HG03520 (cell line): ENCODE results near the gene ATRIP.
"Not testable (repeated sequence)": the region's sequence is repeated elsewhere in the genome, so short reads cannot be mapped to it uniquely, and the experiment has no call there.

Experiments used
- ATAC-seq: cut with Tn5 transposase; IDR thresholded peaks from one replicate; pipeline ENCODE4 v1.9.1; 2021; ENCODE audit warnings: mild to moderate bottlenecking, moderate library complexity; ENCODE audit not compliant: unreplicated experiment

The ATRIP gene

DNA sequence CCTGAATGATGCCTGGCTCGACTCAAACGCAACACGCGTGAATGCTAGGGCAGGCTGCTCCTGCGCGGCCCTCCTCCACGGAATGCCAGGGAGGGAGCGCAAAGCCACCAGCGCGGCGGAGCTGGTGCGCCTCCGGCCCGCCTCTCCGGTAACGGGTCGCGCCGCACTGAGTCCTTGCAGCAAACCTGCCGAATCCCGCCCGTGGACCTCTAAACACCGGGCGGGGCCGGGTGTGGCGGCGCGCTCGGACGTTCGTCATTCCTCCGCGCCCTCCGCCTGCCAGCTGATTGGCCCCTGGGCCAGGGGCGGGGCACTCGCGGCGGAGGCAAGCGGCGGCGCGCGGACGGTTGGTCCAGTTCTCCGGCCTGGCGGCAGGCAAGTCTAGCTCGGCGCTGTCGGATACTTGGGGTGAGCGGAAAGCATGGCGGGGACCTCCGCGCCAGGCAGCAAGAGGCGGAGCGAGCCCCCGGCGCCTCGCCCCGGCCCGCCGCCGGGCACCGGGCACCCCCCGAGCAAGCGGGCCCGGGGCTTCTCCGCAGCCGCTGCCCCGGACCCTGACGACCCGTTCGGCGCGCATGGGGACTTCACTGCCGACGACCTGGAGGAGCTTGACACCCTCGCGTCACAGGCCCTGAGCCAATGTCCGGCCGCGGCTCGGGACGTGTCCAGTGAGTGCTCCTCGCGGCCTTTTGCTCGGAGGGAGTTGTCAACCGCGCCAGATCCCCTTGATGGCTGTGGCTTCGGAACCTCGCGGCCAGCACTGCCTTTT lies at the start of gene ATRIP:
Gene ATRIP (plus strand): TSS at position 313 of the 769 bp plus-strand sequence. CDS start 109 bp downstream, at position 422.
- ATAC-seq = peak; percentile 90

DNA sequence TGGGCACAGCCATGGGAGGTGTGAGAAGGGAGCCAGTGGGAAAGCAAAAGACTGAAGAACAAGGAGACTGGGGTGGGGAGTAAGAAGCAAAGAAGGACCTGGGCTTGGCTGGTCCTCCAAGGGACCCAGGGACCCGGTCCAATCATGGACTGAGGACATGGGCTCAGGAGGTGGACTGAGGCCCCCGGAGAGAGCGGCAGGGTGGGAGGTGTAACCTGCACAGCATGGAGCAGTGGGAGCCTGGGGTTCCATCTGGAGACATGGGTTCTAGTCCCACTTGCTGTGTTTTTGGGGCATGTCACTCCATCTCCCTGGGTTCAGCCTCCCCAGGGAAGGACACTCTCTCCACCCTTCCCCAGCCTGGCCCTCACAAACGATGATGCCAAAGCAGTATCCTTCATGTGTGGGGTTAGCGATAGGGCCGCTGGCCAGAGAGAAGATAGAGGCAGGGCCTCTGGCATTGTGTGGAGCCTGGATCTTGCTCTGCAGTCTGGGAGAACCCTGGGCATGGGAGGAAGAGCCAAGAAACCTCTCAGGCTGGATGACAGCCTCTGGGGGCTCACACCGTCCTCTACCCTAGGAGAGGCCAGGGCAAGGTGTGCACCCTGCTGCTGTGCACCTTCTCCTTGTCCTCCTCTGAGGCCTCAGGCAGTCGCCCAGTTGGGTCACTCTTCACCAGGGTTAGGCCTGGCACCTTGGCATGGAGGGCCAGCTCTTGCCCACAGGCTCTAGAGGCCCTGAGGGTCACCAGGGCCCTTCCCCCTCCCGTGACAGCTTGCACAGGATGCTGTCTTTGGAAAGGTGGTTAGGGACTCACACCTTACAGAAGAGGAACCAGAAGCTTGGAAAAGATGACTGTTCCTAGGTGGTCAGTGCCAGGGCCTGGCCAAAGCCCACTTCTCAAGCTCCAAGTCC lies 48.5 kb upstream of the ATRIP start:
- ATAC-seq = no peak

DNA sequence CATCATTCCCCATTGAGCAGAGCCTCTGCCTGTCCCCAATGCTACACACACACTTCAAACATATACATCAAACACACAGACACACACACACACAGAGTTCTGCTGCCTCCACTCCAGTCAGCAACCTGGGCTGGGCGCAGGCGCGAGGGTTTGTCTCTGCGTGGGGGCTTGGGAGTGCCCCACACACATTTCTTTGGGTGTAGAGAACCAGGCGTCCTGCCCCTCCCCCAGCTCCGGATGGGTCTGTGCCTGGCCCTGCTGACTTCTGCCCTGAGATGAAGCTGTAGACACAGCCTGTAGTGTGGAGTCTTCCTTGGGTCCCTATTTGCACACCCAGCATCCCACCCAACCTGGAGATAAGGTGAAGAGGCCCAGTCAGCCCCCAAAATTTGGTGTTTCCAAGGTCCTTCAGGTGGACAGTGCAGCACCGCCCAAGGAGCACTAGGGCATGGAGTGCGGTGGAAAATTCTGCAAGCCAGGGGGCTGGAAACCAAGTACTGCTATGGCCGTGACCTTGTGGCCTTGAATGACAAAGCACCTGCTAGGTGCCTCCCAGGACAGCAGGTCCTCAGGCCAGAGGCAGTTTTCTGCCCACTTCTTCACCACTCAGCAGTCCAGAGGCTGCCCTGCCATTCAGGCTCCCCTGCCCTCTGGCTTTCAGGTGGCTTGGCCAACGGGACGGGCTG lies 47.7 kb upstream of the ATRIP start:
- no peak for ATAC-seq

DNA sequence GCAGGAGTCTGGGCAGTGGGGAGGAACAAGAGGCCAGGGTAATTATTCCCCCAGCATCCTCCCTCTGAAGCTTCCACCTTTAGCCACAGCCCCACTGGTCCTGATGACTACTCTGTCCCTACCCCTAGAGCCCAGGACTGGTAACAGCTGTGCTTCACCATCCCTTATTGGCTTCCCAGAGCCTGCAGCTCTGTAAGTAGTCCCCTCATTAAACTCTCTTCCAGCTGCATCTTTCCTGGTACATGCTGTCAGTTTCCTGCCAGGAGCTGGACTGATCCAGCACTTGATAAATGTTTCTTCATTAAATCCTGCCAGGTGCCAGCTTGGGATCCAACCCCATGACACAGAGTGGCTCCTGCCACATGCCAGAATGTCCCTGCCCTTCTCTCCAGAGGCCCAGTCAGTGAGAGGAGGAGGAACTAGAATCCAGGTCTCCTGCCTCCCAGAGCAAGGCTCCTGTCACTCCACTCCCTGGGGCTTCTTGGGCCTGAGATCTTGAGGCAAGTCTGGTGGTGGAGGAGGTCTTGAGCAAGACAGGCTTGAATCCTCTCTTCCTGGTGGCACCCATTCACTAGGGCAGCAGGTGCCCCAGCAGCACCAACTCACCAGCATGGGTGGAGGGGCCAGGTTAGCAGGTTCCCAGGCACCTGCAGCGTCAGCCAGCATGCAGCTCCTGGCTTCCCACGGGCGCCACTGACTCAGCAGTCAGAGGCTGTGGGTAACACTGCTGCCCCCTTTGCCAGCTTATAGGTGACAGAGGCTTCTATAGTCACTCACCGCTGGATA lies 47.0 kb upstream of the ATRIP start:
- no peak for ATAC-seq

DNA sequence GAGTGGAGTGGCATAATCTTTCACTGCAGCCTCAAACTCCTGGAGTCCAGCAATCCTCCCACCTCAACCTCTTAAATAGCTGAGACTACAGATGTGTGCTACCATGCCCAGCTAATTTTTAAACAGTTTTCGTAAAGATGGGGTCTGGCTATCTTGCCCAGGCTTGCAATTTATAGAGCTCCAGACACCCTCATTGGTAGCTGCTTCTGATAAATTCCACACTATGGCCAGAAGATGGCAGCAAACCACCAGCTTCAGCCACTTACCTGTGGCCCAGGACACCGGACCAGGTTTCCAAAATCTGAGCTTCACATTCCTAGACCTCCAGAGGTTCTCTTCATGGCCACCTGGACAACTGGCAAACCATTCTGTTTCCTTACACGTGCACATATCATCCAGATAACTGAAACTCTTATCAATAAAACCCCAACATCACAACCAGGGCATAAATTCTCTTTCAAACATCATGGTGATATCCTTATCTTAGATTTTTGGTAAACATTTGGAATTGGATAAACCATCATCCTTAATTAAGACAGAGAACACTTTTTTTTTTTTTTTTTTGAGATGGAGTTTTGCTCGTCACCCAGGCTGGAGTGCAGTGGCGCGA lies 45.6 kb upstream of the ATRIP start:
- no peak for ATAC-seq

DNA sequence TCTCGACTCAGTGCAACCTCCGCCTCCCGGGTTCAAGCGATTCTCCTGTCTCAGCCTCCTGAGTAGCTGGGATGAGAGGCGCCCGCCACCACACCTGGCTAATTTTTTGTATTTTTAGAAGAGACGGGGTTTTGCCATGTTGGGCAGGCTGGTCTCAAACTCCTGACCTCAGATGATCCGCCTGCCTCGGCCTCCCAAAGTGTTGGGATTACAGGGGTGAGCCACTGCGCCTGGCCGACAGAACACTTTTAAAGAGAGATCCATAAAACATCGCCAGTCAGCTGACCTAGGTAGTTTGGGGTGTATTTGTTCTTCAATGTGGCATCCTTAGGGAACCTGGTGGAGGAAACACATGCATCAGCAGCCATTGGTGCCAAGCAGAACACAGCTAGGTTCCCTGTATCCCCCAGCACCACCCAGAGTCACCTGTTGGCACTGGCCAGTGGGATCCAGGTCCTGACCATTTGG lies 45.1 kb upstream of the ATRIP start:
- ATAC-seq = not testable (repeated sequence)

DNA sequence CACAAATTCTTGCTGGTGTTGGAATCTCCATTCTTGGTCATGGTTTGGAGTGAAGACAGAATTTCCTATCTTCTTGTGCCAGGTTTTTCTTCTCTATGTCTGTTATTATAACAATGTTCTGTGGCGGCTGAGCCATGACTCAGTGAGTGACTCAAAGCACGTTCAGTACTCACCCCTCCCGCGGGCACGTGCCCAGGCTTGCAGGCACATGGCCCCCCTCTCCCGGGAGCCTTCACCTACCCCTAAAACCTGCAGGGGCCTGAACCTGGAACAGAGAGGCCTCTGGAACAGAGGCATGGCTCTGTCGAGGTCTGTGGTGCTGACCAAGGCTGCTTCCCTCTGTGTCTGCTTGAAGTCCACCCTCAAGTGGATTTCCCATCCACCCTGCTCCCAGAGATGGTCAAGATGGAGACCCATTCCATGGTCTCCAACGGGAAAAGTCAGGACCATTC lies 44.2 kb upstream of the ATRIP start:
- ATAC-seq = no peak

DNA sequence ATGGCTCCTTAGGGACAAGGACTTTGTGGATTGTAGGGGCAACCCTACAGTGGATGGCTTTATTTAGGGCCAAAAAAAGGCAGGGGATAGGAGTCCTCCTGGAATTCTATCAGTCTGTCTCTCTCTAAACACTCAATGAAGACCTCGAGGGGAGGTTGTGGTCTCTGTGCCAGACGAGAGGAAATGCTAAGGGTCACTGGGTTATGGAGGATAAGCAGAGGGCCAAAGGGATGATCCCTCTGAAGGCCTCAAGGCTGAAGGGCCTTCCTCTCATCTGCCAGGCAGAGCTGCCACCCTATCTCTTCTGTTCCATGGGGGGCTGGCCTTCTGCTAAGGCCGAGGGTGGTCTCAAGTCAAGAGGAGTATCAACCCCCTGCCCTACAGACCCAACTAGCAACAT lies 43.6 kb upstream of the ATRIP start:
- no peak for ATAC-seq

DNA sequence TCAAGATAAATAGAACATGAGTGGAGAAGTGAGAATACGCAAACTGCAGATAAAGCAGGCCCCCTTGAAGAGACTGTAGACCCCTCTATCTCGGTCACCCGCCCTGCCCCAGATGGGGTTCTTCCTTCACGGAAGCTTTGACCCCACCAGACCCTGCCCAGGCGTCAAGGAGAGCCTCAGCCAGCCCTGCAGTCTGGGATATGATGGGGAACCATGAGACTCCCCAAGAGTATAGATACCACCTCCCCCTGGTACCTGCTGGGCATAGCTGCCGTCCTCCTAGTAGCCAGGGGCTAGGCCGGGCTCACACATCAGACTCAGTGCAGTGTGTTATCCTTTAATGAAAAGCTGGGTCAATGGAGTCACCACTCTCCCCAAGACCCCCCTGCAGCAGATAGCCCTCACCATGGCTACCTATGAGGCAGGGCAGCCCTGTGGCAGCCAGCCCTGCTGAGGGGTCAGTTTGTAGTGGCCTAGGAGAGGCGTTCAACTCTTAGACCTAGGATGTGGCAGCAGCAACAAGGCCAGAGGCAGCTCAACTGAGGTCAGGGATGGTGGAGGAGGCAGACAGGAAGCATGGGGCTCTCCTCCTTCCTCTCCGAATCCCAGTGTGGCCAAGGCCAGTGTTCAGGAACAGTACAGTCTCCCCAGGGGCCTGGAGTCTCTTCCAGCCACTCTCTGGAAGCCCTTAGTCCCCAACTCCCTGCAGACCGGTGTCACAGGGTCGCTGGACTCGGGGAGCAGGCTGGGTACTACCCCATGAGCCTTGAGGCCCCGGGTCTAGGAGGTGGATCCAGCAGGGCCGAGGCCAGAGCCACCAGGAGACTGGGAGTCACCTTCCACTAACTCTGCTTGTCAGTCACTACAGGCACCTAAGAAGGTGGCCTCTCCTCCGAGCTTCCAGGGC lies 42.8 kb upstream of the ATRIP start:
- ATAC-seq = no peak

DNA sequence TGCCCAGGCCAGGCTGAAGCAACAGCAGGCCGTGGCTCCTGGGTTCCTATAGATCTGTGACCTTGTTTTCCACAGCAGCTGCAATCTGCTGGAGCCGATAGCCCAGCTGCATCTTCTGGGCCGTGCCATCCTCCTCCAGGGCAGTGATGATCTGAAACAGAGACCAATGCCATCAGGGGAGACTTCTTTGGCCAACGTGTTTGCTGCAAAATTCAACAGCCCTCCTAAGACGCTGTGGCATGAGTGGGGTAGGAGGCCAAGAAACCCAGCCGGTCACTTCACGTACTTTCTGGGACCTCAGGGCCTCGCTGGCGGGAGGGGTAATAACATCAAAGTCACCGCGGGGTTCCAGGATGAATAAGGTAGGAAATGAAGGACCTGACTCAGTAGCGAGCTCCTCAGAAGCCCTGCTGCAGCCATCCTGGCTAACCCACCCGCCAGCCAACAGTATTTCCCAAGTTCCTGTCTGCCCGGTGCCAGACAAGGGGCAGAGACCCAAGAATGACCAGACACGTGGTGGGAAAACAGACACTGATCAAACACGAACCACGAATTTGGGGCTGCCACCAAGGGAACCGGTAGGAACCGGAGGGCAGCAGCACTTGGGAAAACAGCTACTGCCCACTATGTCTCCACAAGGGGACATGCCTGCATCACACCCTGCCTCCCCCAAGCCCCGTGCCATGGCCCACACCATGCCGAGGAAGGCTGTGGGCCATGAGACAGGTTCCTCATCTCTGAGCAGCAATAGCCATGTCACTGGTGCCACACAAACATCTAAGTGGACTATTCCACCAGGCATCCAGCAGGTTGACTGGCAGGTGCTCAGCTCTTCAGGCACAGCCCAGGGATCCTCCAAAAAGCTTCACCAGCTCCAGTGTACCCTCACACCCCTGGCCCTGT lies 41.8 kb upstream of the ATRIP start:
- ATAC-seq = no peak

DNA sequence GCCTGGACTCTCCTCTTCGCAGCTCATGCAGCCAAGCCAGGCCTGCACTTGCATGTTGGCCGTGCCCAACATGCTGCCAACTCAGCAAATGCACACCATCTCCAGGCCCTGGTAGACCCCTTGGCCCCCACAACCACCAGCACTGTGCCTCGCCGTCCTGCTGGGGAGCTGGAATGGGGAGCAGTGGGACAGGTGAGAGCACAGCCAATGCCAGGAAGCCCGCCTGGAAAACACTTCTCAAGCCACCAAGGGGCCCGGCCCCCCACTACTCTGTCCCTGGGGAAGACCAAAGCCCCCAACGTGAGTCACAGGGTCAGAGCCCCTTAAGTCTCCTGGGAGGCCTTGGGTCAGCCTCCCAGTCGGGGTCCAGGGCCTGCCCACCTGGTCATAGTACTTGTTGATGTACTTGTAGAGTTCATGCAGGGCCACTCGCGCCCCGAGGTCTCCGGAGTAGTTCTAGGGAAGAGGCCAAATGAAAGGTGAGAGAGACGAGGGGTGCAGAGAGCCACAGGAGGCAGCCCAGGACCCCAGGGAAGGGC lies 41.1 kb upstream of the ATRIP start:
- ATAC-seq = no peak

DNA sequence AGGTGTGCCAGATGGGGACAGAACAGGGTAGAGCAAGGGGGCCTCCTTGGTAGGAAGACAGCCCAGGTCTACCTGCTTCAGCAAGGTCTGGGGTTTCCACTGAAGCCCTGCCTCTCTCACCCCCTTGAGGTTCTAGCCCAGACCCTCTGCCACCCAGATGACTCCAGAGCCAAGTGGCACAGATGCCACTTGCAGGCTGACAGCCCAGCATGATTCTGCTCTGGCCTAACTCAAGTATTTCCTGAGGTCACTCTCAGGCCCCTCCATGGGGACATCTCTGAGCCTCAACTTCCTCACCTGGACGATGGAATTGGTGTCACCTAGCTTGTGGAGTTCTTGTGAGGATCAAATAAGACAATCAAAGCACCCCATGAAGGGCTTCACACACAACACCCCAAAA lies 40.6 kb upstream of the ATRIP start:
- no peak for ATAC-seq

DNA sequence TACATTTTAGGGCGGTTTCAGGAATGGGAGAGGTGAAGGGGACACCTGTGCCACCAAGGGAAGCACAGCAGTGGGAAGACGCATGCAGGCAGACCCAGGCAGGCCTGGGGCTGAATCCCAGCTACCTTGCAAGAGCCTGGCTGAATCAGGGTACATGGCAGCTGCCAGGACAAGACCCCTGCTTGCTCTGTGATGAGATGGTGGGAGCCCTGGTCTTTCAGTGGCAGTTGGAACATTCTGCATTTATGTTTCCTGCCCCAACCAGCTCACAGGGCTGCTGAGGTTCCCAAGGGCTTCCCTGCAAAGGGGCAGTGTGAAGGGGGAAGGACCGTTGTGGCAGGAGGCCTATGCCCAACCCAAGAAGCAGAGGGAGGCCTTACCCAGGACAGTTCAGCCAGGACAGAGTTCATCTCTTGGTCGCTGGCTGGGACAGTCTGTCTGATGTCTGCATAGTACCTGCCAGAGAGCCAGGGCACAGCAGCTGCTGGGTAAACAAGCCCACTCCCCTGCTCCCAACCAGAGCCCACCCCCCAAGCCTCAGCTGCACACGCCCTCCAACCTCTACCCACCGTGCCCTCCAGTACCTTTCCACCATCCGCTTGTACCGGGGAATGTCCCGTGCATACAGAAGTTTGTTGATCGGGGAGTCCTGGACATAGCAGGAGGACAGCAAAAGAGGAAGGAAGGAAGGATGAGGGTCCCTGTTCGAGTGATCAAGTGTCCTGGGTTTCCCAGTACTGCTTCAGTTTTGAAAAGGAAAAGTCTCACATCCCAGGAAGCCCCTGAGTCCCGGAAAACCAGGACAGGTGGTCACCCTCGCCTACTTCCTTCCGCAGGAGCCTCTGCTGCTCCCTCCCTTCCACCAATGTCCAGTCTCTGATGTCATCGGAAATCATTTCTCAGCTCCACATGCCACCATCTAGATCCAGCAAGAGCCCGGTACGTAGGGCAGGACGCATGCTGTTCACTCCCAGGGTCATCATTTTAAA lies 39.8 kb upstream of the ATRIP start:
- ATAC-seq = no peak

DNA sequence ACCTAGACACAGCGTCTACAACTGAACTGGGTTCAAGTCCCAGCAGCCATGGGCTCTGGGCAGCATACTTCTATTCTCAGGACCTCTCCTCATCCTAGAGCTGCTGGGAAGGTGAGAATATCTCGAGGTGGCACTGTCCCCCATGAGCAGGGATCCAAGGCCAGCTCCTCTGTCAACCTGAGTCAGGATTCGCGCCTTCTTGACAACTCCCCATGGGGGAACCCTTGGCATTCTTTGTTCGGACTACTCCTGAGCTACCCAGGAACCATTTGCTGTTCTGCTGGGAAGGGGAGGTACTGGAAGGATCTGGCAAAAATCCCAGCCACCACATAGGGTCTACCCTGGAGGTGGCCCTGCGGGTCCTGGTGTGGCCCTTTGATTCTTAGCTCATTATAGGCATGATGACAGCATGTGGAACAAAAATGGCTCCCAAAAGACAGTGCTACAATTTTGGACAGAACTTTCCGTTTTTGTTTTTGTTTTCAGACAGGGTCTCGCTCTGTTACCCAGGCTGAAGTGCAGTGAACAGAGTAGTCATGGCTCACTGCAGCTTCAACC lies 38.9 kb upstream of the ATRIP start:
- ATAC-seq = no peak

DNA sequence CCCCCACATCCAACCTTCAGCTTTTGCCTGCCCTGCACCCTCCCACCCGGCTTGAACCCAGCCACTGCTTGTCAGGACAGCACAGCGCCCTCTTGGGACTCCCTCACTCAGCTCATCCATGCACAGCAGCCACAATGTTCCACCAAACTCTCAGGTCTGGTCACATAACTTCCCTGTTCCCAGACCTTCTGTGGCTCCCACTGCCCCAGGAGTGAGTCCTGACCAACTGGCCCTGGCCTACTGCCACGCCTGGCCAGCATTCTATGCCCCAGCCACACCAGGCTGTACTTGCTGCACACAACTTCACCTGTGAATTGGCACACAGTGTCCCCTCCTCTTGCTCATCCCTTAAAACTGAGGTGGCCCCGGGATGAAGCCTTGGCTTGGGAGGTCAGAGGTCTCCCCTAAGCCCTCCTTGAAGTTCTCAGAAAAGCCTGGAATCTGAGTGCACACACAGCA lies 37.7 kb upstream of the ATRIP start:
- ATAC-seq = no peak
